HEK293 (cell line): ENCODE results near the gene ST6GAL1.

Experiments used
- ATF2 ChIP-seq: fragments of 450-650 bp; formaldehyde crosslinking; IDR thresholded peaks from 2 replicates; pipeline ENCODE4 v1.5.1; 2016; ENCODE audit warnings: missing biosample characterization, missing genetic modification characterization, low read depth
- CTCF ChIP-seq: fragments of 450-650 bp; formaldehyde crosslinking; IDR thresholded peaks from 2 replicates; pipeline ENCODE4 v1.5.1; 2016; ENCODE audit warnings: missing biosample characterization, missing genetic modification characterization
- SETDB1 ChIP-seq: IDR thresholded peaks from one replicate; pipeline ENCODE4 v1.6.1; 2017; ENCODE audit warnings: mild to moderate bottlenecking, low read length, moderate library complexity, mixed read lengths; ENCODE audit not compliant: insufficient read length
- ZNF174 ChIP-seq: fragments of 450-650 bp; formaldehyde crosslinking; IDR thresholded peaks from 2 replicates; pipeline ENCODE4 v1.5.0; 2017; ENCODE audit warnings: missing biosample characterization, mild to moderate bottlenecking, missing genetic modification characterization
- ZNF202 ChIP-seq: fragments of 450-650 bp; formaldehyde crosslinking; IDR thresholded peaks from 2 replicates; pipeline ENCODE4 v1.5.1; 2016; ENCODE audit warnings: missing biosample characterization, missing genetic modification characterization, borderline replicate concordance
- ZNF416 ChIP-seq: fragments of 450-650 bp; formaldehyde crosslinking; IDR thresholded peaks from 2 replicates; pipeline ENCODE4 v1.5.1; 2016; ENCODE audit warnings: missing biosample characterization, missing genetic modification characterization
- ZNF558 ChIP-seq: fragments of 450-650 bp; formaldehyde crosslinking; IDR thresholded peaks from 2 replicates; pipeline ENCODE4 v1.5.1; 2016; ENCODE audit warnings: missing biosample characterization, missing genetic modification characterization
- ZNF660 ChIP-seq: fragments of 450-650 bp; IDR thresholded peaks from 2 replicates; pipeline ENCODE4 v1.5.1; 2018; ENCODE audit warnings: missing biosample characterization, mild to moderate bottlenecking, missing genetic modification characterization

GRCh38 chr3:187125319-187126031 is 195.1 kb downstream of the ST6GAL1 start:
- TF ChIP-seq CTCF (tag by site-specific recombination) (no peak), ZNF202 (tag by site-specific recombination) (no peak), ZNF660 (tag by site-specific recombination) (no peak), ATF2 (tag by site-specific recombination) (no peak), ZNF416 (tag by site-specific recombination) (no peak), ZNF174 (tag by site-specific recombination) (no peak), ZNF558 (tag by site-specific recombination) (no peak), SETDB1 (no peak)
